Muscle layer of colon (tissue), 2 donors: ENCODE results near the gene SPEF2.

Experiments used
- H3K27ac ChIP-seq: one replicate; pipeline ENCODE4 v1.7.0; 2013; ENCODE audit warnings: low read depth, mild to moderate bottlenecking, low read length, moderate library complexity
- H3K27me3 ChIP-seq, 2 donors: one replicate each; pipeline ENCODE4 v1.7.0; 2013; ENCODE audit warnings: low read length in 2 of 2, mild to moderate bottlenecking in 2 of 2; ENCODE audit not compliant: insufficient read depth in 2 of 2, control insufficient read depth in 1 of 2
- H3K36me3 ChIP-seq: one replicate; pipeline ENCODE4 v1.7.0; 2013; ENCODE audit warnings: mild to moderate bottlenecking, low read length; ENCODE audit not compliant: insufficient read depth
- H3K4me1 ChIP-seq: one replicate; pipeline ENCODE4 v1.7.0; 2013; ENCODE audit warnings: mild to moderate bottlenecking, low read length; ENCODE audit not compliant: insufficient read depth
- H3K4me3 ChIP-seq, 2 donors: one replicate each; pipeline ENCODE4 v1.7.0; 2013; ENCODE audit warnings: low read length in 2 of 2, low read depth in 1 of 2, mild to moderate bottlenecking in 1 of 2, moderate library complexity in 1 of 2
- H3K9ac ChIP-seq: one replicate; pipeline ENCODE4 v1.7.0; 2013; ENCODE audit warnings: low read length
- H3K9me3 ChIP-seq: one replicate; pipeline ENCODE4 v1.7.0; 2013; ENCODE audit warnings: mild to moderate bottlenecking, low read length
- donor health status: abdominal sarcoma.
- donor health status: Adenocarcinoma of cecum.

The SPEF2 gene

DNA sequence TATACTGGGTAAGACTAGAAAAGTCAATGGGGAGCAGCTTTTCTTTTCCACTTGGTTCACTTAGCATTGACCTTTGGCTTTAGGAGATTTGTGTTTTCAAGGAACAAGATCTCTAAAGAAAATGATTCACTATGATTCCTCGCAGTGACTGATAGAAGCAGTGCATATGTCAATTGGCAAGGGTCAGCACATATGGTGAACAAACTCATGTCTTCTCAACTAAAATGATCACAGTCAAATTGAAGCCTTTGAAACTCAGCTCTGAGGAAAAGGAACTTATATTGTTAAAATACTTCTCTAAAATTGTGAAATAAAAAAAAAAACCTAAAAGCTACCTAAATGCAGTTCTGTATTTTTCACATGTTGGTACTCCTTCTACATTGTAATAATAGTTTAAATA is 195.9 kb downstream of the SPEF2 start:
- no peaks in the 10 kb centered on the region for H3K4me1 ChIP-seq
- H3K27ac ChIP-seq = no peak overlapping the region
- H3K9me3 ChIP-seq = no peaks in the 10 kb centered on the region
- no peak overlapping the region for H3K4me3 ChIP-seq
- no peak overlapping the region for H3K9ac ChIP-seq
- no peaks in the 10 kb centered on the region for H3K27me3 ChIP-seq
- no peaks in the 10 kb centered on the region for H3K36me3 ChIP-seq

- no peak overlapping the region for H3K27ac ChIP-seq
- H3K9me3 ChIP-seq = no peaks in the 10 kb centered on the region
- no peaks in the 10 kb centered on the region for H3K27me3 ChIP-seq
- H3K9ac ChIP-seq = no peak overlapping the region
- H3K4me1 ChIP-seq = no peaks in the 10 kb centered on the region
- no peaks in the 10 kb centered on the region for H3K36me3 ChIP-seq
- no peak overlapping the region for H3K4me3 ChIP-seq
These were observed 197.7 kb downstream of the SPEF2 start for GRCh38 chr5:35815089-35815936.

- H3K36me3 ChIP-seq = no peaks in the 10 kb centered on the region
- no peak overlapping the region for H3K27ac ChIP-seq
- H3K4me3 ChIP-seq = no peak overlapping the region
- no peak overlapping the region for H3K9ac ChIP-seq
- H3K9me3 ChIP-seq = no peaks in the 10 kb centered on the region
- H3K4me1 ChIP-seq = no peaks in the 10 kb centered on the region
- H3K27me3 ChIP-seq = no peaks in the 10 kb centered on the region
These were observed 199.3 kb downstream of the SPEF2 start for GRCh38 chr5:35816881-35817521.

DNA sequence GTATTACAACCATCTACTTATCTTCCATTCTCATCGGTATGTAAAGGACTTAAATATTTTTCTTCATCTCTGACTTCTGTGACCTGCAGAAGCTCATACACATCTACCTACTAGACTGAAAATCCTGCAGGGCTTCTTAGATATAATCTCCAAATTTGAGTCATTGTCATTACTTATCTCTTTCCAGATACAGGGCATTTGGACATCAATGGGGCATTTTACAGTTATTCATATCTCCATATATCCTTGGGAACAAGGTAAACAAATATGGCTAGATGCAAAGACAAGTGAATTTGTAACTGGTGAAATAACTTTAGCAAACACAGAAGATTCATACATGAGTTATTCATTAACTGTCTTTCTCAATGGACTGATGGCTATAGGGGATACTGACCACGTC is 201.4 kb downstream of the SPEF2 start:
- Histone ChIP-seq H3K27me3 (no peaks in the 10 kb centered on the region), H3K9ac (no peak overlapping the region), H3K4me3 (no peak overlapping the region), H3K4me1 (no peaks in the 10 kb centered on the region), H3K9me3 (no peaks in the 10 kb centered on the region), H3K27ac (no peak overlapping the region), H3K36me3 (no peaks in the 10 kb centered on the region)

GRCh38 chr5:35819668-35820067 is 202.0 kb downstream of the SPEF2 start:
- Histone ChIP-seq H3K9me3 (no peaks in the 10 kb centered on the region), H3K27me3 (no peaks in the 10 kb centered on the region), H3K4me1 (no peaks in the 10 kb centered on the region), H3K4me3 (no peak overlapping the region), H3K27ac (no peak overlapping the region), H3K9ac (no peak overlapping the region), H3K36me3 (no peaks in the 10 kb centered on the region)

DNA sequence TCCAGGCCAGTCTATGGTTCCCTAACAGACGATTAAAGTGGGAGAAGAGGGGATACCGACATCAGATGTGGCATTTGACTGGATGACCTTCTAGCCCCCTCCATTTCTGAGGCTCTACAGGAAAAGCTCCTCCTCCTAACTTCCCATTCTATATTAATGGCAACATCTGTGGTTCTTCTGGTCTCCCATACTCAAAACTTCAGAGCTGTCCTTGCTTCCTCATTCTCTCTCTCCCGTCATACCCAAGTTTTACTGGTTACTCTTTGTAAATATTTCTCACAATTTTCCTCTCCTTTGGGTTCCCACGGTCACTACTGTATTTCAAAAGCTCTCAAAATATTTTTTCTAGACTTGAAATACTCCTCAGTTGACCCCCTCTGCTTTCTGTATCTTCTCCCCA is 203.1 kb downstream of the SPEF2 start:
- H3K4me3 ChIP-seq = no peak overlapping the region
- H3K4me1 ChIP-seq = no peaks in the 10 kb centered on the region
- no peaks in the 10 kb centered on the region for H3K27me3 ChIP-seq
- no peak overlapping the region for H3K27ac ChIP-seq
- no peak overlapping the region for H3K9ac ChIP-seq
- no peaks in the 10 kb centered on the region for H3K9me3 ChIP-seq
- H3K36me3 ChIP-seq = no peaks in the 10 kb centered on the region

GRCh38 chr5:35821513-35821912 is 203.8 kb downstream of the SPEF2 start:
- Histone ChIP-seq H3K27me3 (no peaks in the 10 kb centered on the region), H3K9ac (no peak overlapping the region), H3K36me3 (no peaks in the 10 kb centered on the region), H3K9me3 (no peaks in the 10 kb centered on the region), H3K4me3 (no peak overlapping the region), H3K27ac (no peak overlapping the region), H3K4me1 (no peaks in the 10 kb centered on the region)

DNA sequence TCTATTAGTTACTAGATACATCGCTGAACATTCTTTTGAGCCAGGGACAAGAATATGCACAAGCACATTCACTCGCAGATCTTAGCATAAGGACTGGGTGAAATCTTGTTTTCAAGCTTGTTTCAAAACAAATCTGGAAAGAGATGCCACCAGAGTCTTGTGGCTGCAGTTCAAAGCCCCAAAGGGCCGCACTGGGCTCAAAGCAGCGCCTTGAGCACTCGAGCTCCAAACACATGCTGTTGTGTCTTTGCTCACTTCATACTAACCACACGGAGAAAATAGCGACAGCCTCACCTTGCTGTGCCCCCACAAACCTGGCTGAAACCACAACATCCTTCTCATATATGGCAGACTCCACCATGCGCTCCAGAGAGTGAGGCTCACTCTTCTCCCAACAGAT is 204.8 kb downstream of the SPEF2 start:
- H3K27me3 ChIP-seq = no peaks in the 10 kb centered on the region
- H3K4me3 ChIP-seq = no peak overlapping the region
- no peaks in the 10 kb centered on the region for H3K4me1 ChIP-seq
- H3K27ac ChIP-seq = no peak overlapping the region
- H3K9ac ChIP-seq = no peak overlapping the region
- no peaks in the 10 kb centered on the region for H3K9me3 ChIP-seq
- no peaks in the 10 kb centered on the region for H3K36me3 ChIP-seq

GRCh38 chr5:35823347-35824098 is 205.9 kb downstream of the SPEF2 start:
- no peaks in the 10 kb centered on the region for H3K9me3 ChIP-seq

GRCh38 chr5:35826056-35826455 is 208.4 kb downstream of the SPEF2 start:
- Histone ChIP-seq H3K4me3 (no peak overlapping the region), H3K36me3 (no peaks in the 10 kb centered on the region), H3K4me1 (no peaks in the 10 kb centered on the region), H3K27ac (no peak overlapping the region), H3K27me3 (no peaks in the 10 kb centered on the region), H3K9ac (no peak overlapping the region), H3K9me3 (no peaks in the 10 kb centered on the region)

More at GRCh38 chr5:35823347-35824098, 205.9 kb downstream of the SPEF2 start:
- no peak overlapping the region for H3K27ac ChIP-seq
- no peaks in the 10 kb centered on the region for H3K4me1 ChIP-seq
- H3K9ac ChIP-seq = no peak overlapping the region
- no peaks in the 10 kb centered on the region for H3K27me3 ChIP-seq
- no peak overlapping the region for H3K4me3 ChIP-seq
- no peaks in the 10 kb centered on the region for H3K36me3 ChIP-seq

DNA sequence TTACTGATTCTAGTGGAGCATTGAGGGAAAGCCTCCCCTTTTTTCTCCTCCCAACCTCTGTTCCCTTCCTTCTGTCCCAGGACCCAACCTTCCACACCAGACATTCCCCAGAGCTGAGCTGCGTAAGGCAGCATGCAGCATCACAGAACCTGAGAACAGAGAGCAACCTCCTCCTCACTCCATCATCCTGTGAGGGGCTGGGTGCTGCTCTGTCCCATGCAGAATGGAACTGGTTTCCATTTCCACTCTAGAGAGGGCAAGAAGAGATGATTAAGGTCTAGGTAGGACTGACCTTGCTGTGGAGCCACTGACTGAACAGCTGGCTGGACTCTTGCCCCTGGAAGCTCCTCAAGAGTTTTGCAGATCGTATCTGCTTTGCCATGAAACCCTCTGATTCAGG is 208.9 kb downstream of the SPEF2 start:
- H3K36me3 ChIP-seq = no peaks in the 10 kb centered on the region
- no peaks in the 10 kb centered on the region for H3K9me3 ChIP-seq
- no peaks in the 10 kb centered on the region for H3K27me3 ChIP-seq
- no peak overlapping the region for H3K4me3 ChIP-seq
- H3K4me1 ChIP-seq = no peaks in the 10 kb centered on the region
- no peak overlapping the region for H3K9ac ChIP-seq
- no peak overlapping the region for H3K27ac ChIP-seq
